Measurements from ENCODE around the gene PHF21A. TPM values are rescaled to one million over a fixed set of nuclear protein-coding genes. Genes with fewer than 3 reads are reported as not detected.

The PHF21A gene
- polyA plus RNA-seq, 1 donor (not counting 4 experiments of a cell fraction or from before 2014, with no cell fraction given), result 16.1 TPM

- H3K4me3 ChIP-seq (ENCODE audit: control insufficient read depth in 2 of 3, extremely low read depth in 1 of 3, insufficient read depth in 2 of 3, low read depth in 1 of 3, low read length in 3 of 3), result no peak overlapping the region
- no peak overlapping the region for H3K27ac ChIP-seq (ENCODE audit: control insufficient read depth, insufficient read depth, low read length)
These were observed 28.6 kb upstream of the PHF21A start for GRCh38 chr11:46149826-46150225.

GRCh38 chr11:46149342-46149741 is 28.1 kb upstream of the PHF21A start:
- TF ChIP-seq EZH2 (IDR thresholded peaks at IDR 0.05; ENCODE audit: low read length) (no peak), CTCF (optimal IDR thresholded peaks at IDR 0.05 in 1 of 3, IDR thresholded peaks at IDR 0.05 in 1 of 3, conservative IDR thresholded peaks at IDR 0.05 in 1 of 3; ENCODE audit: extremely low read depth in 1 of 3, insufficient read depth in 2 of 3, low read length in 3 of 3) (no peak)
- H3K9me1 ChIP-seq (ENCODE audit: control insufficient read depth, extremely low read depth, insufficient read depth, low read length), result no peaks in the 10 kb centered on the region
- no peak for DNase-seq (ENCODE audit: low read depth, low spot score)
- H3K27me3 ChIP-seq (ENCODE audit: control insufficient read depth, extremely low read depth, insufficient read depth, low read length), result no peaks in the 10 kb centered on the region
- FAIRE-seq, result no peak
- H3K27ac ChIP-seq (ENCODE audit: control insufficient read depth, insufficient read depth, low read length), result no peak overlapping the region
- no peak overlapping the region for H2AFZ ChIP-seq (ENCODE audit: control insufficient read depth, low read length)
- H3K4me2 ChIP-seq (ENCODE audit: control insufficient read depth, extremely low read depth, insufficient read depth, low read depth, low read length), result no peak overlapping the region
- dilution Hi-C loops (cut with MboI; ENCODE audit: extremely low pct_ligation_motif_present, low sequenced_read_pairs), result no loop called here
- no peak overlapping the region for H3K4me3 ChIP-seq (ENCODE audit: control insufficient read depth in 2 of 3, extremely low read depth in 1 of 3, insufficient read depth in 2 of 3, low read depth in 1 of 3, low read length in 3 of 3)
- no peaks in the 10 kb centered on the region for H3K4me1 ChIP-seq (ENCODE audit: control insufficient read depth, extremely low read depth, insufficient read depth, low read length)
- H3K9ac ChIP-seq (ENCODE audit: control insufficient read depth, extremely low read depth, insufficient read depth, low read length), result no peak overlapping the region
- H3K36me3 ChIP-seq (ENCODE audit: control insufficient read depth in 2 of 2, extremely low read depth in 1 of 2, insufficient read depth in 2 of 2, low read length in 2 of 2), result no peaks in the 10 kb centered on the region
- no peaks in the 10 kb centered on the region for H3K9me3 ChIP-seq (ENCODE audit: control insufficient read depth, low read depth, low read length)
- no peaks in the 10 kb centered on the region for H3K79me2 ChIP-seq (ENCODE audit: control insufficient read depth, insufficient read depth, low read length)
- H4K20me1 ChIP-seq (ENCODE audit: control insufficient read depth, extremely low read depth, insufficient read depth, low read length), result no peaks in the 10 kb centered on the region

More at GRCh38 chr11:46149826-46150225, 28.6 kb upstream of the PHF21A start:
- no peaks in the 10 kb centered on the region for H3K27me3 ChIP-seq (ENCODE audit: control insufficient read depth, extremely low read depth, insufficient read depth, low read length)
- H3K79me2 ChIP-seq (ENCODE audit: control insufficient read depth, insufficient read depth, low read length), result no peaks in the 10 kb centered on the region
- DNase-seq (ENCODE audit: low read depth, low spot score), result no peak
- H3K9me1 ChIP-seq (ENCODE audit: control insufficient read depth, extremely low read depth, insufficient read depth, low read length), result no peaks in the 10 kb centered on the region
- H3K4me2 ChIP-seq (ENCODE audit: control insufficient read depth, extremely low read depth, insufficient read depth, low read depth, low read length), result no peak overlapping the region
- TF ChIP-seq EZH2 (IDR thresholded peaks at IDR 0.05; ENCODE audit: low read length) (no peak), CTCF (optimal IDR thresholded peaks at IDR 0.05 in 1 of 3, IDR thresholded peaks at IDR 0.05 in 1 of 3, conservative IDR thresholded peaks at IDR 0.05 in 1 of 3; ENCODE audit: extremely low read depth in 1 of 3, insufficient read depth in 2 of 3, low read length in 3 of 3) (no peak)
- no peaks in the 10 kb centered on the region for H4K20me1 ChIP-seq (ENCODE audit: control insufficient read depth, extremely low read depth, insufficient read depth, low read length)
- no peak for FAIRE-seq
- H3K36me3 ChIP-seq (ENCODE audit: control insufficient read depth in 2 of 2, extremely low read depth in 1 of 2, insufficient read depth in 2 of 2, low read length in 2 of 2), result no peaks in the 10 kb centered on the region
- dilution Hi-C loops (cut with MboI; ENCODE audit: extremely low pct_ligation_motif_present, low sequenced_read_pairs), result no loop called here
- no peaks in the 10 kb centered on the region for H3K9me3 ChIP-seq (ENCODE audit: control insufficient read depth, low read depth, low read length)
- no peak overlapping the region for H3K9ac ChIP-seq (ENCODE audit: control insufficient read depth, extremely low read depth, insufficient read depth, low read length)
- no peaks in the 10 kb centered on the region for H3K4me1 ChIP-seq (ENCODE audit: control insufficient read depth, extremely low read depth, insufficient read depth, low read length)
- no peak overlapping the region for H2AFZ ChIP-seq (ENCODE audit: control insufficient read depth, low read length)

Measured in keratinocyte (primary cell).